ENCODE measurements around the gene CEP43.

CEP43 gene

GRCh38 chr6:166977621-166978525, 21.3 kb upstream of the CEP43 start:
- no peak for TF ChIP-seq GABPA (IDR thresholded peaks at IDR 0.05; ENCODE audit: low read depth)
- no peak for TF ChIP-seq SPI1 (IDR thresholded peaks at IDR 0.05; ENCODE audit: borderline replicate concordance, low read depth)
- TF ChIP-seq, protein P1, sequence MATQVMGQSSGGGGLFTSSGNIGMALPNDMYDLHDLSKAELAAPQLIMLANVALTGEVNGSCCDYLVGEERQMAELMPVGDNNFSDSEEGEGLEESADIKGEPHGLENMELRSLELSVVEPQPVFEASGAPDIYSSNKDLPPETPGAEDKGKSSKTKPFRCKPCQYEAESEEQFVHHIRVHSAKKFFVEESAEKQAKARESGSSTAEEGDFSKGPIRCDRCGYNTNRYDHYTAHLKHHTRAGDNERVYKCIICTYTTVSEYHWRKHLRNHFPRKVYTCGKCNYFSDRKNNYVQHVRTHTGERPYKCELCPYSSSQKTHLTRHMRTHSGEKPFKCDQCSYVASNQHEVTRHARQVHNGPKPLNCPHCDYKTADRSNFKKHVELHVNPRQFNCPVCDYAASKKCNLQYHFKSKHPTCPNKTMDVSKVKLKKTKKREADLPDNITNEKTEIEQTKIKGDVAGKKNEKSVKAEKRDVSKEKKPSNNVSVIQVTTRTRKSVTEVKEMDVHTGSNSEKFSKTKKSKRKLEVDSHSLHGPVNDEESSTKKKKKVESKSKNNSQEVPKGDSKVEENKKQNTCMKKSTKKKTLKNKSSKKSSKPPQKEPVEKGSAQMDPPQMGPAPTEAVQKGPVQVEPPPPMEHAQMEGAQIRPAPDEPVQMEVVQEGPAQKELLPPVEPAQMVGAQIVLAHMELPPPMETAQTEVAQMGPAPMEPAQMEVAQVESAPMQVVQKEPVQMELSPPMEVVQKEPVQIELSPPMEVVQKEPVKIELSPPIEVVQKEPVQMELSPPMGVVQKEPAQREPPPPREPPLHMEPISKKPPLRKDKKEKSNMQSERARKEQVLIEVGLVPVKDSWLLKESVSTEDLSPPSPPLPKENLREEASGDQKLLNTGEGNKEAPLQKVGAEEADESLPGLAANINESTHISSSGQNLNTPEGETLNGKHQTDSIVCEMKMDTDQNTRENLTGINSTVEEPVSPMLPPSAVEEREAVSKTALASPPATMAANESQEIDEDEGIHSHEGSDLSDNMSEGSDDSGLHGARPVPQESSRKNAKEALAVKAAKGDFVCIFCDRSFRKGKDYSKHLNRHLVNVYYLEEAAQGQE (IDR thresholded peaks at IDR 0.05; ENCODE audit: insufficient replicate concordance, low read depth) = no peak
- TF ChIP-seq, protein P2, sequence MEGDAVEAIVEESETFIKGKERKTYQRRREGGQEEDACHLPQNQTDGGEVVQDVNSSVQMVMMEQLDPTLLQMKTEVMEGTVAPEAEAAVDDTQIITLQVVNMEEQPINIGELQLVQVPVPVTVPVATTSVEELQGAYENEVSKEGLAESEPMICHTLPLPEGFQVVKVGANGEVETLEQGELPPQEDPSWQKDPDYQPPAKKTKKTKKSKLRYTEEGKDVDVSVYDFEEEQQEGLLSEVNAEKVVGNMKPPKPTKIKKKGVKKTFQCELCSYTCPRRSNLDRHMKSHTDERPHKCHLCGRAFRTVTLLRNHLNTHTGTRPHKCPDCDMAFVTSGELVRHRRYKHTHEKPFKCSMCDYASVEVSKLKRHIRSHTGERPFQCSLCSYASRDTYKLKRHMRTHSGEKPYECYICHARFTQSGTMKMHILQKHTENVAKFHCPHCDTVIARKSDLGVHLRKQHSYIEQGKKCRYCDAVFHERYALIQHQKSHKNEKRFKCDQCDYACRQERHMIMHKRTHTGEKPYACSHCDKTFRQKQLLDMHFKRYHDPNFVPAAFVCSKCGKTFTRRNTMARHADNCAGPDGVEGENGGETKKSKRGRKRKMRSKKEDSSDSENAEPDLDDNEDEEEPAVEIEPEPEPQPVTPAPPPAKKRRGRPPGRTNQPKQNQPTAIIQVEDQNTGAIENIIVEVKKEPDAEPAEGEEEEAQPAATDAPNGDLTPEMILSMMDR (IDR thresholded peaks at IDR 0.05; ENCODE audit: insufficient read depth, low read length) = no peak
- no peak for TF ChIP-seq POLR2AphosphoS5 (IDR thresholded peaks at IDR 0.05; ENCODE audit: low read depth)
- no peaks in the 10 kb centered on the region for H3K27me3 ChIP-seq (ENCODE audit: insufficient read depth, poor library complexity, severe bottlenecking)
- no peak for DNase-seq (ENCODE audit: low read depth in 1 of 2, low spot score in 1 of 2)
- H3K27ac ChIP-seq (replicated peaks) = no peak overlapping the region
- no peak overlapping the region for H3K4me3 ChIP-seq (replicated peaks; ENCODE audit: insufficient read depth, low read length)

DNA sequence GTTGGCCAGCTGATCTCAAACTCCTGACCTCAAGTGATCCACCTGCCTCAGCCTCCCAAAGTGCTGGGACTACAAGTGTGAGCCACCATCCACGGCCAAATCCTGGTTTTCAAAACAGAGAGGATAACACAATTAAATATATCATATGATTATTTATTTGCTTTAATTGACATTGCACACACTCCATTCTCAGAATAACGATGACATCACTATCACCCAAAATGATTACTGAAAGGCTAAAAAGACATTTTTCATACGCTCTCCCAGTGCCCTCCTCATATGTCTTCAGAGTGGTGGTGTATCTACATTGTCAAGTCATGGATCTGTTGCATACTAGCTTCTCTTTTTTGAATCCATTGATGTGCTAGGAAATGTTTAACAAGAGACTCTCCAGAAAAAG, 18.5 kb upstream of the CEP43 start:
- no peak for DNase-seq (ENCODE audit: low read depth in 1 of 2, low spot score in 1 of 2)
- Histone ChIP-seq H3K4me3 (replicated peaks; ENCODE audit: insufficient read depth, low read length) (no peak overlapping the region), H3K27ac (replicated peaks) (no peak overlapping the region), H3K27me3 (ENCODE audit: insufficient read depth, poor library complexity, severe bottlenecking) (no peaks in the 10 kb centered on the region)
- TF ChIP-seq POLR2AphosphoS5 (IDR thresholded peaks at IDR 0.05; ENCODE audit: low read depth) = no peak
- TF ChIP-seq GABPA (IDR thresholded peaks at IDR 0.05; ENCODE audit: low read depth) = no peak
- TF ChIP-seq, protein P2 (IDR thresholded peaks at IDR 0.05; ENCODE audit: insufficient read depth, low read length) = no peak
- TF ChIP-seq, protein P1 (IDR thresholded peaks at IDR 0.05; ENCODE audit: insufficient replicate concordance, low read depth) = no peak
- TF ChIP-seq SPI1 (IDR thresholded peaks at IDR 0.05; ENCODE audit: borderline replicate concordance, low read depth) = no peak

- TF ChIP-seq, protein P1 (IDR thresholded peaks at IDR 0.05; ENCODE audit: insufficient replicate concordance, low read depth) = no peak
- TF ChIP-seq POLR2AphosphoS5 (IDR thresholded peaks at IDR 0.05; ENCODE audit: low read depth) (no peak), SPI1 (IDR thresholded peaks at IDR 0.05; ENCODE audit: borderline replicate concordance, low read depth) (no peak), GABPA (IDR thresholded peaks at IDR 0.05; ENCODE audit: low read depth) (no peak)
- TF ChIP-seq, protein P2 (IDR thresholded peaks at IDR 0.05; ENCODE audit: insufficient read depth, low read length) = no peak
- Histone ChIP-seq H3K27ac (replicated peaks) (no peak overlapping the region), H3K27me3 (ENCODE audit: insufficient read depth, poor library complexity, severe bottlenecking) (no peaks in the 10 kb centered on the region), H3K4me3 (replicated peaks; ENCODE audit: insufficient read depth, low read length) (no peak overlapping the region)
- no peak for DNase-seq (ENCODE audit: low read depth in 1 of 2, low spot score in 1 of 2)
Observed at GRCh38 chr6:166987448-166987847, 11.7 kb upstream of the CEP43 start.

Measured in HL-60 (cell line).